ENCODE measurements around the gene ASB18. TPM values are rescaled to one million over a fixed set of nuclear protein-coding genes. Genes with fewer than 3 reads are reported as not detected.

Gene ASB18, protein sequence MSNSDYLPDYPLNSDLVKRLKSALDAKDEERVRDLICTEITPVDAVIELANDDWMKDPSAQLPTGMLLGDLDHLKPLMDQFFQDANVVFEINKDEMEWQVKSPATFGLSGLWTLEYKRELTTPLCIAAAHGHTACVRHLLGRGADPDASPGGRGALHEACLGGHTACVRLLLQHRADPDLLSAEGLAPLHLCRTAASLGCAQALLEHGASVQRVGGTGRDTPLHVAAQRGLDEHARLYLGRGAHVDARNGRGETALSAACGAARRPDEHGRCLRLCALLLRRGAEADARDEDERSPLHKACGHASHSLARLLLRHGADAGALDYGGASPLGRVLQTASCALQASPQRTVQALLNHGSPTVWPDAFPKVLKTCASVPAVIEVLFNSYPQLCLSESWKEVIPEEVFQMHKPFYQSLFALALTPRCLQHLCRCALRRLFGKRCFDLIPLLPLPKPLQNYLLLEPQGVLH
- not detected in 2 replicates for total RNA-seq (2014; rRNA removed; shearing (Covaris generic))
- polyA plus RNA-seq (2016; fragmentation: Nextera tagmentation; extraction: Ambion mirVana): not detected in 2 replicates

DNA sequence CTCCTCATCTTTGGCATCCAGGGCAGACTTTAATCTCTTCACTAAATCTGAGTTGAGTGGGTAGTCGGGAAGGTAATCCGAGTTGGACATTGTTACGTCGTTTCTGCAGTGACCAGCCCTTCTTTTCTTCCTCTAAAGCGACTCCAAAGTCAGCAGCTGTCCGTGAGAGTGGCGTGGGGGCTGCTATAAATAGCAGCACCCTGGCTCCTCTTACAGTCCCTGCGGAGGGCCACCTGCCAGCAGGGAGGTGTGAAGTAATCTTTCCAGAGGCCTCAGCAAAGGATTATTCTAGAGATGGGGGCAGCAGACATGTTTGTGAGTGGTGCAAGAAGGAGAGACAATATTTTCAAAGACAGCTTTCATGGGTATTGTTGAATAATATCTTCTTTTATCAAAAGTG lies at the start of gene ASB18:
ASB18 (minus strand) TSS at position 151 of the 400 bp plus-strand sequence; CDS start at position 90, 61 bp downstream.
- no peaks in the 10 kb centered on the region for H3K4me1 ChIP-seq (ENCODE audit: insufficient read depth)
- no peaks in the 10 kb centered on the region for H3K9me2 ChIP-seq (ENCODE audit: insufficient read depth)
- no peaks in the 10 kb centered on the region for H3K79me2 ChIP-seq (ENCODE audit: insufficient read depth)
- TF ChIP-seq EZH2phosphoT487 (IDR thresholded peaks at IDR 0.05; ENCODE audit: insufficient read depth, low read depth): no peak
- no peak for TF ChIP-seq EZH2 (IDR thresholded peaks at IDR 0.05; ENCODE audit: insufficient read depth, poor library complexity, severe bottlenecking)
- no peak within 1 kb of the TSS for H3K4me2 ChIP-seq (ENCODE audit: unreplicated experiment)
- WGBS, 2 experiments (ENCODE audit: low coverage in 1 of 2, low lambda C conversion rate in 2 of 2, missing lambda C conversion rate in 2 of 2): 16 to 20% methylated on average over 8 of the region's 8 CpGs
- H3K27me3 ChIP-seq (replicated peaks; ENCODE audit: insufficient read depth): peaks cover 18% of the 10 kb centered on the region
- DNase-seq: no peak
- no peaks in the 10 kb centered on the region for H4K20me1 ChIP-seq (ENCODE audit: insufficient read depth)
- in situ Hi-C loops (cut with MboI): no loop called here
- H3K36me3 ChIP-seq (ENCODE audit: low read depth): no peaks in the 10 kb centered on the region
- no peaks in the 10 kb centered on the region for H3K9me3 ChIP-seq (ENCODE audit: low read depth)
- H3K9ac ChIP-seq: no peak within 1 kb of the TSS
- H3K27ac ChIP-seq: no peak within 1 kb of the TSS
- no peaks in the 10 kb centered on the region for H3F3A ChIP-seq (ENCODE audit: insufficient read depth)
- H3K4me3 ChIP-seq: no peak within 1 kb of the TSS
- H2AFZ ChIP-seq: no peak within 1 kb of the TSS

DNA sequence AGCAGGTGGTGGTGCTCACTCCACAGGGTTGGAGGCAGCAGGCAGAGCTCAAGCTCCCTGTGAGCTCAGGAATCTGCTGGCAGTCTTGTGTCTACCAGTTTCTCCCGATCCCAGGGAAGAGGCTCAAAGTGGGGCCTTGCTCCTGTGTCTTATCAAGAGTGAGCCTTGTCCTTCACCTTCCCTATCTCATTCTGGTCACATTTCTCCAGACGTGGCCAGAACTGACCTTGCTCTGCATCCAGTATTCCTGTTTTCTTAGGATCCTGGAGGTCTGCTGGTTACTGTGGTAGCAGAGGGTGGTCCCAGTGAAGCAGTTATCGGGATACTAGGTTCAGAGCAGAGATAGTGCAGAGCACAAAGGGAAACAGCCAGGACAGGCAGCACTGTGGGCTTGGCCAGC lies 47.1 kb upstream of the ASB18 start:
- H3K27me3 ChIP-seq (replicated peaks; ENCODE audit: insufficient read depth): peaks cover 5% of the 10 kb centered on the region; the same call in 1 of the 2 replicates
- TF ChIP-seq EZH2phosphoT487 (IDR thresholded peaks at IDR 0.05; ENCODE audit: insufficient read depth, low read depth) (no peak), EZH2 (IDR thresholded peaks at IDR 0.05; ENCODE audit: insufficient read depth, poor library complexity, severe bottlenecking) (no peak)
- in situ Hi-C loops (cut with MboI): no loop called here
- no peaks in the 10 kb centered on the region for H3K36me3 ChIP-seq (ENCODE audit: low read depth)
- H3K4me2 ChIP-seq (ENCODE audit: unreplicated experiment): no peak overlapping the region
- H3K79me2 ChIP-seq (ENCODE audit: insufficient read depth): no peaks in the 10 kb centered on the region
- no peak for DNase-seq
- 41 to 46% methylated on average over 3 of the region's 3 CpGs for WGBS, 2 experiments (ENCODE audit: low coverage in 1 of 2, low lambda C conversion rate in 2 of 2, missing lambda C conversion rate in 2 of 2)
- no peak overlapping the region for H2AFZ ChIP-seq
- H3K27ac ChIP-seq: no peak overlapping the region
- H3K4me3 ChIP-seq: no peak overlapping the region
- H3F3A ChIP-seq (ENCODE audit: insufficient read depth): no peaks in the 10 kb centered on the region
- no peaks in the 10 kb centered on the region for H3K9me2 ChIP-seq (ENCODE audit: insufficient read depth)
- H3K9ac ChIP-seq: no peak overlapping the region
- no peaks in the 10 kb centered on the region for H3K9me3 ChIP-seq (ENCODE audit: low read depth)
- H3K4me1 ChIP-seq (ENCODE audit: insufficient read depth): no peaks in the 10 kb centered on the region
- H4K20me1 ChIP-seq (ENCODE audit: insufficient read depth): no peaks in the 10 kb centered on the region

DNA sequence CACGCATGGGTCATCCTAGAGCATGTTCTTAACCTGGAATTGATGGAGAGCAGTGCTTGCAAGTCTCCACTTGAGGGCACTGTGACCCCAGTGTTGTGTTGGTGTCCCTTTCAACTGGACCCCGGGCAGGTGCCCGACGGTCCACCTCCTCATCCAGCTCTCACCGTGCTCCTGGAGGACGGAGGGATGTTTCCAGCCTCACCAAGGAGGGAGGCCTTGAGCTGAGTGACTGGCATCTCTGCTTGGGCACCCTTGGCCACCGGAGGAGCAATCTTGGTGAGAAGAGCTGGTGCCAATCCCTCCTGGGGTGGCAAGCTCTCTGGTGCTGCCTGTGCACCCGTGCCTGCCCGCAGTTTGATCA lies 45.4 kb upstream of the ASB18 start:
- Histone ChIP-seq H3K79me2 (ENCODE audit: insufficient read depth) (no peaks in the 10 kb centered on the region), H3K36me3 (ENCODE audit: low read depth) (no peaks in the 10 kb centered on the region), H3K9me3 (ENCODE audit: low read depth) (no peaks in the 10 kb centered on the region), H2AFZ (no peak overlapping the region), H3K27ac (no peak overlapping the region), H3K27me3 (replicated peaks; ENCODE audit: insufficient read depth) (peaks cover 8% of the 10 kb centered on the region; the same call in 1 of the 2 replicates), H3K4me1 (ENCODE audit: insufficient read depth) (no peaks in the 10 kb centered on the region), H3K9me2 (ENCODE audit: insufficient read depth) (no peaks in the 10 kb centered on the region), H4K20me1 (ENCODE audit: insufficient read depth) (no peaks in the 10 kb centered on the region), H3K4me2 (ENCODE audit: unreplicated experiment) (no peak overlapping the region), H3K4me3 (no peak overlapping the region), H3F3A (ENCODE audit: insufficient read depth) (no peaks in the 10 kb centered on the region), H3K9ac (no peak overlapping the region)
- DNase-seq: peak; percentile 47
- WGBS, 2 experiments (ENCODE audit: low coverage in 1 of 2, low lambda C conversion rate in 2 of 2, missing lambda C conversion rate in 2 of 2): 38 to 39% methylated on average over 9 of the region's 9 CpGs
- TF ChIP-seq EZH2phosphoT487 (IDR thresholded peaks at IDR 0.05; ENCODE audit: insufficient read depth, low read depth) (no peak), EZH2 (IDR thresholded peaks at IDR 0.05; ENCODE audit: insufficient read depth, poor library complexity, severe bottlenecking) (no peak)
- in situ Hi-C loops (cut with MboI): no loop called here

DNA sequence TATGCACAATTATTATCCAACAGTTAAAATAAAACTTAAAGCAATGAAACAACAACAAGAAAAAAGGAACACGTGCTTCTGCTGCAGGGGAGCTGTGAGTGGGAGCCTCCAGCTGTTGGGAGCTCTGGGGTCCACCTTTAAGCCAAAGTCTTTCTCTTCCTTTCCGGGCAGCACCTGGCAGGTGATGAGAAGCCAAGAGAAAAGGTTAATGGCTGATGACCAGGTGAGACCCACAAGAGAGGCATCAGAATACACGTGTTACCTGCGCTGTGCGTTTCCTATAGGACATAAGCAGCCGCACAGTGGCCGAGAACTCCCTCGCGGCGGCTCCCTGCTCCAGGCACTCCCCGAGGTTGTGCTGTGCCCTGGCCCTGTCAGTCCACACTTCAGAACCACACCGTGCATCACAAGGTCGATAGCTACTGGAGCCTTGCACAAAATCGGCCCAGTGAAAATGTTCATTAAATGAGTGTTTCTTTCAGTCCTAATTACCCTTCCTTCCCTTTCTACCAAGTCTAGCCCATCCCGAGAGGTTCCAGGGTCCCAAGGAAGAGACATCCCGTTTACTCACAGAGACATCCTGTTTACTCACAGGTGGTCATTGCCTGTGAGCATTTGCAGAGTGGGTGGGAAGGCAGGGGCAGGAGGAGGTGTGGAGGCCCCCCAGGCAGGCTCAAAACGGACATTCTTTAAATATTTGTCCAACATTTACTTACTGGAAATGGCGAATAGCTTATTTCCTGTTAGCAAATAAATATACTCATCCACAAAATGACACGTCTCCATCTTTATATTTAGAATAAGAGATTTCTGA lies 44.9 kb upstream of the ASB18 start:
- Histone ChIP-seq H3K79me2 (ENCODE audit: insufficient read depth) (no peaks in the 10 kb centered on the region), H3K9me3 (ENCODE audit: low read depth) (no peaks in the 10 kb centered on the region), H2AFZ (no peak overlapping the region), H3K4me3 (no peak overlapping the region), H3K9me2 (ENCODE audit: insufficient read depth) (no peaks in the 10 kb centered on the region), H3K27me3 (replicated peaks; ENCODE audit: insufficient read depth) (peaks cover 8% of the 10 kb centered on the region; the same call in 1 of the 2 replicates), H3K4me1 (ENCODE audit: insufficient read depth) (no peaks in the 10 kb centered on the region), H4K20me1 (ENCODE audit: insufficient read depth) (no peaks in the 10 kb centered on the region), H3K4me2 (ENCODE audit: unreplicated experiment) (no peak overlapping the region), H3K36me3 (ENCODE audit: low read depth) (no peaks in the 10 kb centered on the region), H3K27ac (no peak overlapping the region), H3K9ac (no peak overlapping the region), H3F3A (ENCODE audit: insufficient read depth) (no peaks in the 10 kb centered on the region)
- WGBS, 2 experiments (ENCODE audit: low coverage in 1 of 2, low lambda C conversion rate in 2 of 2, missing lambda C conversion rate in 2 of 2): 57% methylated on average over 19 of the region's 19 CpGs
- TF ChIP-seq EZH2phosphoT487 (IDR thresholded peaks at IDR 0.05; ENCODE audit: insufficient read depth, low read depth) (no peak), EZH2 (IDR thresholded peaks at IDR 0.05; ENCODE audit: insufficient read depth, poor library complexity, severe bottlenecking) (no peak)
- in situ Hi-C loops (cut with MboI): no loop called here
- DNase-seq: no peak

Measured in GM23248 (cell line).